B cell (primary cell): ENCODE results near the gene TSEN54. TPM values are rescaled to one million over a fixed set of nuclear protein-coding genes. Genes with fewer than 3 reads are reported as not detected.
A peak's percentile ranks its signal among the peaks of the same experiment; 100 is the strongest.

Experiments
- ATAC-seq: fragments of 200-7000 bp; cut with Tn5 transposase; one replicate; pipeline ENCODE4 v1.10.0; 2021; ENCODE audit warnings: low read depth, mild to moderate bottlenecking, moderate number of reproducible peaks, moderate library complexity
- CTCF ChIA-PET: fragments of 350-600 bp; sonication (Branson Sonifier 250); formaldehyde crosslinking; loops from one replicate; lab custom pipeline; 2021; ENCODE audit warnings: antibody characterized with exemption, inconsistent platforms; lab: Charles Lee
- POLR2A ChIA-PET: fragments of 350-600 bp; sonication (Branson Sonifier 250); formaldehyde crosslinking; loops from one replicate; lab custom pipeline; 2021; ENCODE audit warnings: antibody characterized with exemption; lab: Charles Lee
- DNase-seq: peaks from one replicate; pipeline ENCODE4 v3.0.0; 2013
- H2AFZ ChIP-seq: 2 replicates; pipeline ENCODE4 v1.6.1; 2012; ENCODE audit warnings: mild to moderate bottlenecking, low read depth, low read length; ENCODE audit not compliant: insufficient read depth, poor library complexity, severe bottlenecking
- H3K27ac ChIP-seq, 2 donors: 1 replicate in 1 of 2; 2 replicates in 1 of 2; pipeline ENCODE4 v1.5.1; 2012 to 2013; ENCODE audit warnings: low read length in 2 of 2, mild to moderate bottlenecking in 2 of 2, moderate library complexity in 1 of 2
- H3K27me3 ChIP-seq, 4 experiments: fragments of 200-600 bp in 1 of 4; sonication (generic) in 1 of 4; replicated peaks in 1 of 4; 1 replicate in 2 of 4; 2 replicates in 2 of 4; pipeline versions ENCODE4 v1.6.1 to v1.7.0; 2013 to 2016; ENCODE audit warnings: low read length in 3 of 4, mild to moderate bottlenecking in 2 of 4, mixed read lengths in 1 of 4, moderate library complexity in 1 of 4; ENCODE audit not compliant: insufficient read depth in 4 of 4, control insufficient read depth in 3 of 4; ENCODE audit errors: control extremely low read depth in 1 of 4
- H3K36me3 ChIP-seq, 2 experiments: replicated peaks in 1 of 2; 1 replicate in 1 of 2; 2 replicates in 1 of 2; pipeline versions ENCODE4 v1.6.1 to v1.7.1; 2013; ENCODE audit warnings: low read length in 1 of 2; ENCODE audit not compliant: insufficient read depth in 2 of 2, control insufficient read depth in 1 of 2; ENCODE audit errors: control extremely low read depth in 1 of 2, extremely low read depth in 1 of 2
- H3K4me1 ChIP-seq, 2 donors: fragments of 200-600 bp in 1 of 2; sonication (generic) in 1 of 2; 1 replicate in 1 of 2; 2 replicates in 1 of 2; pipeline versions ENCODE4 v1.5.1 to v1.6.1; 2013 to 2017; ENCODE audit warnings: low read length in 2 of 2; ENCODE audit not compliant: control insufficient read depth in 2 of 2, insufficient read depth in 2 of 2
- H3K4me2 ChIP-seq: replicated peaks from 2 replicates; pipeline ENCODE3; 2012; ENCODE audit warnings: mild to moderate bottlenecking, low read depth, low read length; ENCODE audit not compliant: poor library complexity, severe bottlenecking
- H3K4me3 ChIP-seq, 5 experiments: fragments of 200-600 bp in 1 of 5; sonication (generic) in 1 of 5; 1 replicate in 3 of 5; 2 replicates in 2 of 5; pipeline versions ENCODE4 v1.5.1 to v1.7.0; 2011 to 2016; ENCODE audit warnings: low read length in 4 of 5, mild to moderate bottlenecking in 4 of 5, low read depth in 2 of 5, control low read depth in 1 of 5, moderate library complexity in 1 of 5; ENCODE audit not compliant: insufficient read depth in 1 of 5; ENCODE audit errors: control extremely low read depth in 1 of 5, extremely low read depth in 1 of 5
- H3K79me2 ChIP-seq: fragments of 200-600 bp; sonication (generic); one replicate; pipeline ENCODE4 v1.6.0; 2016; ENCODE audit warnings: low read length; ENCODE audit not compliant: control insufficient read depth, insufficient read depth
- H3K9ac ChIP-seq: fragments of 200-600 bp; sonication (generic); 2 replicates; pipeline ENCODE4 v1.6.1; 2017; ENCODE audit warnings: mild to moderate bottlenecking, low read length, moderate library complexity
- H3K9me3 ChIP-seq, 3 donors: one replicate each; pipeline versions ENCODE4 v1.6.1 to v1.7.1; 2013; ENCODE audit warnings: low read length in 2 of 3; ENCODE audit not compliant: control insufficient read depth in 2 of 3, insufficient read depth in 1 of 3; ENCODE audit errors: control extremely low read depth in 1 of 3
- H4K20me1 ChIP-seq: 2 replicates; pipeline ENCODE4 v1.6.0; 2012; ENCODE audit warnings: mild to moderate bottlenecking, low read length; ENCODE audit not compliant: insufficient read depth, control insufficient read depth, poor library complexity, severe bottlenecking
- H3K27ac Mint-ChIP-seq: one replicate; pipeline ENCODE4 v1.8.0; 2021; ENCODE audit warnings: mixed read lengths
- H3K27me3 Mint-ChIP-seq: one replicate; pipeline ENCODE4 v1.8.0; 2021; ENCODE audit warnings: mixed read lengths
- H3K4me1 Mint-ChIP-seq: one replicate; pipeline ENCODE4 v1.8.0; 2021; ENCODE audit warnings: mixed read lengths
- H3K4me3 Mint-ChIP-seq: one replicate; pipeline ENCODE4 v1.8.0; 2021; ENCODE audit warnings: mixed read lengths
- H3K9me3 Mint-ChIP-seq: one replicate; pipeline ENCODE4 v1.8.0; 2022; ENCODE audit warnings: mixed read lengths; ENCODE audit not compliant: insufficient read depth
- CTCF ChIP-seq: fragments of 200-600 bp; IDR thresholded peaks from one replicate; pipeline ENCODE4 v1.8.0; 2022; ENCODE audit warnings: antibody characterized with exemption, mild to moderate bottlenecking
- EZH2 ChIP-seq: IDR thresholded peaks from 2 replicates; pipeline ENCODE4 v1.6.1; 2012; ENCODE audit warnings: borderline replicate concordance, low read depth, mild to moderate bottlenecking, moderate library complexity, low read length; ENCODE audit not compliant: insufficient read depth, poor library complexity, severe bottlenecking
- WGBS: methylation state at CpG from one replicate; pipeline ENCODE4 v1.1.5; 2013; ENCODE audit warnings: missing lambda C conversion rate; ENCODE audit not compliant: insufficient coverage; 5-methylcytosine and 5-hydroxymethylcytosine counted together
- intact Hi-C: fragments of 100-400 bp; cut with micrococcal nuclease; formaldehyde crosslinking; loops from one replicate; pipeline ENCODE4 v1.10.0; 2022
- polyA plus RNA-seq: library from polyadenylated mRNA; depleted of rRNA; stranded (reverse); fragments of >200 nt; gene quantifications from 2 replicates; pipeline ENCODE4 v1.2.3, GENCODE V29; 2012
- total RNA-seq, 2 donors: library from RNA; stranded (reverse); fragments of 120-200 nt in 1 of 2; gene quantifications; 1 replicate in 1 of 2; 2 replicates in 1 of 2; pipeline versions ENCODE4 v1.2.3 to v1.2.4, GENCODE V29; 2013 to 2022

The TSEN54 gene
- total and polyA plus RNA-seq, 2 donors (not counting 1 experiment from before 2014, with no cell fraction given): 33.0 to 45.9 TPM

GRCh38 chr17:75525806-75526554, 9.7 kb downstream of the TSEN54 start:
- DNase-seq: no peak
- peaks cover 15 to 18% of the 10 kb centered on the region in 2 donors for H3K4me1 ChIP-seq
- WGBS: 5% methylated on average over 60 of the region's 60 CpGs
- H3K9me3 ChIP-seq: no peaks in the 10 kb centered on the region
- peaks cover 0 to 7% (median 0%) of the 10 kb centered on the region in 4 experiments for H3K27me3 ChIP-seq
- no peaks in the 10 kb centered on the region for H3K27me3 Mint-ChIP-seq
- H3K9ac ChIP-seq: peak overlapping the region; percentile 80
- H4K20me1 ChIP-seq: peaks cover 7% of the 10 kb centered on the region
- ChIA-PET CTCF (interaction anchor here (0.7 to 2.2 kb wide), 9 partner anchors 9 to 255 kb away, joined by 3 to 24 read pairs (median 4); partner anchors contain the start of genes MIF4GD and TSEN54), POLR2A (interaction anchor here (0.5 to 1.6 kb wide), 3 partner anchors 10 to 261 kb away, joined by 3 to 22 read pairs (median 4); partner anchors contain the start of gene TSEN54)
- H3K79me2 ChIP-seq: peaks cover 17% of the 10 kb centered on the region
- H3K4me2 ChIP-seq: peak overlapping the region; percentile 98
- no peaks in the 10 kb centered on the region for H3K36me3 ChIP-seq
- peak overlapping the region; percentile 95 for H2AFZ ChIP-seq
- H3K4me1 Mint-ChIP-seq: peaks cover 14% of the 10 kb centered on the region
- TF ChIP-seq EZH2: no peak
- TF ChIP-seq CTCF: no peak
- H3K9me3 Mint-ChIP-seq: no peaks in the 10 kb centered on the region
- no peak overlapping the region for H3K27ac ChIP-seq
- intact Hi-C loops: loop anchor here (1.0 to 2.0 kb wide), 7 partner anchors 10 to 237 kb away; partner anchors contain the start of genes SLC25A19, TMEM94 and TSEN54
- H3K4me3 Mint-ChIP-seq: peak overlapping the region; percentile 89
- no peak for ATAC-seq
- peak overlapping the region; percentile 35 to 80 (median 64) for H3K4me3 ChIP-seq
- no peak overlapping the region for H3K27ac Mint-ChIP-seq
